IPS-18c (cell line): ENCODE data around the gene RUNX3.
"Not testable (repeated sequence)": the region's sequence is repeated elsewhere in the genome, so short reads cannot be mapped to it uniquely, and the experiment has no call there.

Source experiments
- H3K4me3 ChIP-seq: 2 replicates; pipeline ENCODE4 v1.7.0; 2013; ENCODE audit warnings: low read depth, mild to moderate bottlenecking, low read length, moderate library complexity; ENCODE audit not compliant: insufficient read depth
- H3K9me3 ChIP-seq: one replicate; pipeline ENCODE4 v1.6.1; 2013; ENCODE audit warnings: mild to moderate bottlenecking, low read length, moderate library complexity; ENCODE audit not compliant: control insufficient read depth, insufficient read depth

Gene RUNX3

GRCh38 chr1:24930260-24931145 lies at the start of gene RUNX3:
Gene RUNX3, minus strand, starts transcription at chr1:24930276. Its CDS starts 408 bp downstream, at chr1:24929868.
- peak within 1 kb of the TSS; percentile 63 for H3K4me3 ChIP-seq
- H3K9me3 ChIP-seq: no peaks in the 10 kb centered on the region

- H3K4me3 ChIP-seq, H3K9me3 ChIP-seq: not testable (repeated sequence)
Measured at GRCh38 chr1:24979232-24979631, 49.2 kb upstream of the RUNX3 start.

- H3K9me3 ChIP-seq: peaks cover 2% of the 10 kb centered on the region
Measured at GRCh38 chr1:24978383-24979032, 48.4 kb upstream of the RUNX3 start.

GRCh38 chr1:24975391-24975790 lies 45.3 kb upstream of the RUNX3 start:
- Histone ChIP-seq H3K9me3 (peaks cover 5% of the 10 kb centered on the region), H3K4me3 (no peak overlapping the region)

More at GRCh38 chr1:24978383-24979032, 48.4 kb upstream of the RUNX3 start:
- no peak overlapping the region for H3K4me3 ChIP-seq

- H3K4me3 ChIP-seq: no peak overlapping the region
- H3K9me3 ChIP-seq: peaks cover 5% of the 10 kb centered on the region
Measured at GRCh38 chr1:24973315-24973714, 43.2 kb upstream of the RUNX3 start.

- H3K4me3 ChIP-seq: no peak overlapping the region
- peaks cover 5% of the 10 kb centered on the region for H3K9me3 ChIP-seq
Measured at GRCh38 chr1:24972915-24973242, 42.8 kb upstream of the RUNX3 start.

GRCh38 chr1:24972221-24972914 lies 42.3 kb upstream of the RUNX3 start:
- Histone ChIP-seq H3K9me3 (peaks cover 5% of the 10 kb centered on the region), H3K4me3 (no peak overlapping the region)

- Histone ChIP-seq H3K4me3 (no peak overlapping the region; the same call in 1 of the 2 replicates), H3K9me3 (peaks cover 7% of the 10 kb centered on the region)
Measured at GRCh38 chr1:24970926-24971875, 41.1 kb upstream of the RUNX3 start.

GRCh38 chr1:24970399-24970753 lies 40.3 kb upstream of the RUNX3 start:
- Histone ChIP-seq H3K9me3 (peaks cover 7% of the 10 kb centered on the region), H3K4me3 (no peak overlapping the region)

- Histone ChIP-seq H3K4me3 (no peak overlapping the region), H3K9me3 (peaks cover 9% of the 10 kb centered on the region)
Measured at GRCh38 chr1:24969596-24970398, 39.7 kb upstream of the RUNX3 start.

- Histone ChIP-seq H3K4me3 (no peak overlapping the region), H3K9me3 (peaks cover 7% of the 10 kb centered on the region)
Measured at GRCh38 chr1:24968941-24969585, 39.0 kb upstream of the RUNX3 start.

- no peak overlapping the region for H3K4me3 ChIP-seq
- H3K9me3 ChIP-seq: peaks cover 4% of the 10 kb centered on the region
Measured at GRCh38 chr1:24967962-24968361, 37.9 kb upstream of the RUNX3 start.

- peaks cover 4% of the 10 kb centered on the region for H3K9me3 ChIP-seq
- H3K4me3 ChIP-seq: no peak overlapping the region
Measured at GRCh38 chr1:24967555-24967954, 37.5 kb upstream of the RUNX3 start.

- H3K9me3 ChIP-seq: peaks cover 4% of the 10 kb centered on the region
- H3K4me3 ChIP-seq: no peak overlapping the region
Measured at GRCh38 chr1:24966724-24967346, 36.8 kb upstream of the RUNX3 start.

- peaks cover 4% of the 10 kb centered on the region for H3K9me3 ChIP-seq
- no peak overlapping the region for H3K4me3 ChIP-seq
Measured at GRCh38 chr1:24966121-24966723, 36.1 kb upstream of the RUNX3 start.
